ENCODE data around the gene ENOX1. TPM values are rescaled to one million over a fixed set of nuclear protein-coding genes. Genes with fewer than 3 reads are reported as not detected.

ENOX1 gene
- total and polyA plus RNA-seq, 3 donors from 2014 or later: 11.0 to 14.2 (median 11.5) TPM

DNA sequence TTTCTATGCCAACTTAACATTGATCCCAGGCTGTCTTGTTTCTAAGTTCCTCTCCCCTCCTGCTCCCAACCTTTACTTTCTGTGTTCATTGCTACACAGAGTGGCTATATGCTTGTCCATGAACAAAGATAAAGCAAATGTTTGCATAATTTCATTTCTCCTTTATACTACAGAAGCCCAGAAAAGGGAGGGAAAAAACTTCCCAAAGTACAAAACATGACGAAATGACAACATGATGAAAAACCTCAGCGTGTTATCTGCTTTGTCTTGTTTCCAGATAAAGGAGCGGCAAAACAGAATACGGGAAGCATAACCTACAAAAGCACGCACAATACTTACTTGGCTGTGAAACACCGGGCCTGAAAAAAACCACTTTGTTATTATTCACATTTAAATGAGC lies 426.6 kb downstream of the ENOX1 start:
- H3K9me3 ChIP-seq: no peaks in the 10 kb centered on the region
- intact Hi-C loops (cut with DNase I; ENCODE audit: low total_unique reads): no loop called here
- H3K4me1 ChIP-seq: no peaks in the 10 kb centered on the region
- H3K27ac ChIP-seq: no peak overlapping the region
- H3K4me3 ChIP-seq: no peak overlapping the region
- no peaks in the 10 kb centered on the region for H3K27me3 ChIP-seq
- no peak for TF ChIP-seq POLR2A (IDR thresholded peaks at IDR 0.05)
- no peaks in the 10 kb centered on the region for H3K36me3 ChIP-seq (ENCODE audit: low read depth, missing control alignments)
- WGBS, 2 donors: 53 to 68% methylated on average over 6 of the region's 6 CpGs
- DNase-seq: no peak

DNA sequence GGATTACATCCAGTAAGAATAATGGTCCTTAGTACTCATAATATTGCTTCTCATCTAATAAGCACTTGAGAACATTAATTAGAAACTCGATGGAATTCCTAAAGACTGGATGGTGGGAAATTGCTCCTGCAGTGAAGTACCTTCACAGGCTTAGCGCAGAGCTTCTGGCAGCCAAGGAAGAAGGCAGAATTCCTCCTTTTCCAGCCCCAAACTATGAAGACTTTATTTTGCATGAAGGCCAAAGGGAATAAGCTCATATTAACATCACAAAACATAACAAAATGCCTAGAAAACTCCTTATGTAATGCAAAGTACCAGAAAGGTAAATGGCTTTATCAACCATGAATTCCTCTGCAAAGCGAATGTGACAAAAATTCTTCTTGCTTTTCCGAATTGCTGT lies 427.2 kb downstream of the ENOX1 start:
- WGBS, 2 donors: 87 to 90% methylated on average over 4 of the region's 4 CpGs
- H3K36me3 ChIP-seq (ENCODE audit: low read depth, missing control alignments): no peaks in the 10 kb centered on the region
- intact Hi-C loops (cut with DNase I; ENCODE audit: low total_unique reads): no loop called here
- DNase-seq: no peak
- no peaks in the 10 kb centered on the region for H3K4me1 ChIP-seq
- no peaks in the 10 kb centered on the region for H3K27me3 ChIP-seq
- no peak overlapping the region for H3K4me3 ChIP-seq
- no peaks in the 10 kb centered on the region for H3K9me3 ChIP-seq
- H3K27ac ChIP-seq: no peak overlapping the region
- no peak for TF ChIP-seq POLR2A (IDR thresholded peaks at IDR 0.05)
- TF ChIP-seq, protein P1, sequence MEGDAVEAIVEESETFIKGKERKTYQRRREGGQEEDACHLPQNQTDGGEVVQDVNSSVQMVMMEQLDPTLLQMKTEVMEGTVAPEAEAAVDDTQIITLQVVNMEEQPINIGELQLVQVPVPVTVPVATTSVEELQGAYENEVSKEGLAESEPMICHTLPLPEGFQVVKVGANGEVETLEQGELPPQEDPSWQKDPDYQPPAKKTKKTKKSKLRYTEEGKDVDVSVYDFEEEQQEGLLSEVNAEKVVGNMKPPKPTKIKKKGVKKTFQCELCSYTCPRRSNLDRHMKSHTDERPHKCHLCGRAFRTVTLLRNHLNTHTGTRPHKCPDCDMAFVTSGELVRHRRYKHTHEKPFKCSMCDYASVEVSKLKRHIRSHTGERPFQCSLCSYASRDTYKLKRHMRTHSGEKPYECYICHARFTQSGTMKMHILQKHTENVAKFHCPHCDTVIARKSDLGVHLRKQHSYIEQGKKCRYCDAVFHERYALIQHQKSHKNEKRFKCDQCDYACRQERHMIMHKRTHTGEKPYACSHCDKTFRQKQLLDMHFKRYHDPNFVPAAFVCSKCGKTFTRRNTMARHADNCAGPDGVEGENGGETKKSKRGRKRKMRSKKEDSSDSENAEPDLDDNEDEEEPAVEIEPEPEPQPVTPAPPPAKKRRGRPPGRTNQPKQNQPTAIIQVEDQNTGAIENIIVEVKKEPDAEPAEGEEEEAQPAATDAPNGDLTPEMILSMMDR (IDR thresholded peaks at IDR 0.05): no peak

DNA sequence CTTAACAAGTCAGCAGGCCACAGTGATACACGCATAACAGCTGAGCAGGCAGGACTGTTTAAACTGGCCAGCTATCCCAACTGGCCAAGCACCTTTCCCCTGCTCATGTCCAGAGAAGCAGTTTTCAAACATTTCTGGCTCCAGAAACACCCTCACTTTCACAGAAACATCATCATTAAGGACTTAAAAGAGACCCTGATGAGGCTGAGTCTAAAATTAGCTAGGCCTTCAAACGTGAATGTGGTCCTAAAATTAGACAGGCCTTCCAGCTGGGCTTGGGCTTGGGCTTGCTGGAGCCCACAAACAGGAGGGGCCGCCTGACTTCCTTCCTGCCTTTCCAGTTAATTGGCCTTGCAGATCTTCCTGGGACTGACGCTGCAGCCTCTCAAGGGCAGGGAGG lies 429.2 kb downstream of the ENOX1 start:
- Histone ChIP-seq H3K4me3 (no peak overlapping the region), H3K36me3 (ENCODE audit: low read depth, missing control alignments) (no peaks in the 10 kb centered on the region), H3K9me3 (no peaks in the 10 kb centered on the region), H3K4me1 (no peaks in the 10 kb centered on the region), H3K27ac (no peak overlapping the region), H3K27me3 (no peaks in the 10 kb centered on the region)
- WGBS, 2 donors: 46 to 47% methylated on average over 2 to 4 of the region's 4 CpGs
- DNase-seq: peak; percentile 24
- TF ChIP-seq, protein P1 (IDR thresholded peaks at IDR 0.05): no peak
- no peak for TF ChIP-seq POLR2A (IDR thresholded peaks at IDR 0.05)
- intact Hi-C loops (cut with DNase I; ENCODE audit: low total_unique reads): no loop called here

DNA sequence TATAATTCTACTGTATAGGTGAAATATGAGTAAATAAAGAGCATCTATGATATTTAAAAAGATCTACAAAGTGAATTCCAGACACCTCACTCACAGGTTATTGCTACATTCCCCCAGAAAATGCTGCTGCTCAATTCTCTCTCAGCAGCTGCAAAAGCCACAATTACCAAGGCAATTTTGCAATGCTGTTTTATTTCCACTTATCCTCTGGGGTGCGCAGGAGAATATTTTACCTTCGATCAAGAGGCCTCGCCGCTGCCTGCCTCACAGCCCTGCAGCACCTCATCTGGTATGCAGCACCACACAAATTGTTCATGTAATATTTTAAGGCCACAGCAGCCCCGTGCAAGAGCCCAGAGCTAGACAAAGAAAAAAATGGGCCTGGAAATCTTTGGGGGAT lies 430.2 kb downstream of the ENOX1 start:
- no peaks in the 10 kb centered on the region for H3K27me3 ChIP-seq
- no peaks in the 10 kb centered on the region for H3K36me3 ChIP-seq (ENCODE audit: low read depth, missing control alignments)
- H3K27ac ChIP-seq: no peak overlapping the region
- H3K4me3 ChIP-seq: no peak overlapping the region
- H3K4me1 ChIP-seq: no peaks in the 10 kb centered on the region
- no peak for DNase-seq
- TF ChIP-seq, protein P1 (IDR thresholded peaks at IDR 0.05): no peak
- no peak for TF ChIP-seq POLR2A (IDR thresholded peaks at IDR 0.05)
- H3K9me3 ChIP-seq: no peaks in the 10 kb centered on the region
- 82 to 84% methylated on average over 5 of the region's 5 CpGs for WGBS, 2 donors
- intact Hi-C loops (cut with DNase I; ENCODE audit: low total_unique reads): no loop called here

DNA sequence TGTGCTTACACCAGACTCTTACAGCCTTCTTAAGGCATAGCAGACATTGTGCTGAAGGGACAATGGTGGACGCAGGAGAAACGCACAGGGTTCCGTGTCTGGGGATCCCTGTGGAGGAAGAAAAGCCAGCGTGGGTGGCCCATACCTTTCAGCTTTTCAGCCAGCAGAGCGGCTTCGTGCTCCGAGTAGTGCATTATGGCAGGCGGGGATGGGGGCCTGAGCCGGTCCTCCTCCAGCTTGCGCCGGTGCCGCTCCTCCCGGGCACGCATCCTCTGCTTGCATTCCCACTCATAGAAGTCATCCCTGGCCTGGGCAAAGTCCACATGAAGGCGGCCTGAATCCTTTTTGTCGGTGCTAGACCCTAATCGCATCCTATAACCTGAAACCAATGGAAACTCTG lies 431.0 kb downstream of the ENOX1 start:
- WGBS, 2 donors: 81 to 88% methylated on average over 16 to 17 of the region's 17 CpGs
- intact Hi-C loops (cut with DNase I; ENCODE audit: low total_unique reads): no loop called here
- Histone ChIP-seq H3K36me3 (ENCODE audit: low read depth, missing control alignments) (no peaks in the 10 kb centered on the region), H3K27ac (no peak overlapping the region), H3K4me1 (no peaks in the 10 kb centered on the region), H3K4me3 (no peak overlapping the region), H3K9me3 (no peaks in the 10 kb centered on the region), H3K27me3 (no peaks in the 10 kb centered on the region)
- DNase-seq: no peak
- no peak for TF ChIP-seq POLR2A (IDR thresholded peaks at IDR 0.05)
- TF ChIP-seq, protein P1 (IDR thresholded peaks at IDR 0.05): no peak

Measured in testis (tissue), 3 donors.